ENCODE measurements around the gene SLC27A5. TPM values are rescaled to one million over a fixed set of nuclear protein-coding genes. Genes with fewer than 3 reads are reported as not detected.
A peak's percentile ranks its signal among the peaks of the same experiment; 100 is the strongest.

The SLC27A5 gene
- total and polyA plus RNA-seq, 9 of the 15 experiments (the other 6 are each of a cell fraction or from before 2014, with no cell fraction given) = 42.2 to 318 (median 64.7) TPM

DNA sequence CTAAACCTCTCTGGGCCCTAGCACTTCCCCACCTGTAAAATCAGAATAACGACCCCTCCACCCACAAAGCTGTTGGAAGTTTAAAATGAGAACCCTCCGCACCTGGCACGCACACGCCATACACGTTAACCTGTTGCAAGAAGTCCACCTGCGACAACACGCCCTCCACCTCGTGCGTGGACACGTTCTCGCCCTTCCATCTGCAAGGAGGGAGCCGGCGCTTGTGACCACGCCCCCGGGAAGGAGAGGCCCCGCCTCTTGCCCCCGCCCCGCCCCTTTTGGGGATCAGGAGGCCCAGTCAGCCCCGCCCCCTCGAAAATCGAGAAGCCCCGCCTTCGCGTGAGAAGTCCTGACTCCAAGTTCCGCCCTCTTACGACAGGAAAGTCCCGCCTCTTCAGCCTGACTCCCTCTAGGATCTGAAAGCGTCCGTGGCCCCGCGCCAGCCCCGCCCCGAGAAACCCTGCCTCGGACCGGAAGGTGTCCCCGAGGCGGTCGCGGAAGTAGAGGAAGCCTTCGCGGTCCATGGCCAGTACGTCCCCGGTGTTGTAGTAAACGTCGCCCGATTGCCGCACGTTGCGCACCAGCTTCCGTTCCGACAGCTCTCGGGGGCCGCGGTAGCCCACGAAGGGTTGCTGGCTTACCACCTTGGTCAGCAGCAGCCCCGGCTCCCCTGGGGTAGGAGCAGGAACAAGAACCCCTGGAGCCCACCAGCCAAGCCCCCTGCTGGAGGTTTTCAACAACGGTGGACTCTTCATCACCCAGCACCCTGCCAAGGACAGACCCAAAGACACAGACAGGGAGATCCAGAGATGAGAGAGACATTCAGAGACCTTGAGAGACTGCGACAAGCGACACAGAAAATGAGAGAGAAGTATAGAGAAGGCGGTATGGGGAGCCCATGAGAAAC lies 12.5 kb downstream of the SLC27A5 start (continued):
- no peak for TF ChIP-seq ZNF133 (CRISPR knock-in tag; IDR thresholded peaks at IDR 0.05)
- peak; percentile 67 for TF ChIP-seq NCOA4 (IDR thresholded peaks at IDR 0.05; ENCODE audit: partially characterized antibody)
- TF ChIP-seq, protein P1, sequence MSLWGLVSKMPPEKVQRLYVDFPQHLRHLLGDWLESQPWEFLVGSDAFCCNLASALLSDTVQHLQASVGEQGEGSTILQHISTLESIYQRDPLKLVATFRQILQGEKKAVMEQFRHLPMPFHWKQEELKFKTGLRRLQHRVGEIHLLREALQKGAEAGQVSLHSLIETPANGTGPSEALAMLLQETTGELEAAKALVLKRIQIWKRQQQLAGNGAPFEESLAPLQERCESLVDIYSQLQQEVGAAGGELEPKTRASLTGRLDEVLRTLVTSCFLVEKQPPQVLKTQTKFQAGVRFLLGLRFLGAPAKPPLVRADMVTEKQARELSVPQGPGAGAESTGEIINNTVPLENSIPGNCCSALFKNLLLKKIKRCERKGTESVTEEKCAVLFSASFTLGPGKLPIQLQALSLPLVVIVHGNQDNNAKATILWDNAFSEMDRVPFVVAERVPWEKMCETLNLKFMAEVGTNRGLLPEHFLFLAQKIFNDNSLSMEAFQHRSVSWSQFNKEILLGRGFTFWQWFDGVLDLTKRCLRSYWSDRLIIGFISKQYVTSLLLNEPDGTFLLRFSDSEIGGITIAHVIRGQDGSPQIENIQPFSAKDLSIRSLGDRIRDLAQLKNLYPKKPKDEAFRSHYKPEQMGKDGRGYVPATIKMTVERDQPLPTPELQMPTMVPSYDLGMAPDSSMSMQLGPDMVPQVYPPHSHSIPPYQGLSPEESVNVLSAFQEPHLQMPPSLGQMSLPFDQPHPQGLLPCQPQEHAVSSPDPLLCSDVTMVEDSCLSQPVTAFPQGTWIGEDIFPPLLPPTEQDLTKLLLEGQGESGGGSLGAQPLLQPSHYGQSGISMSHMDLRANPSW (CRISPR knock-in tag; IDR thresholded peaks at IDR 0.05) = no peak
- TF ChIP-seq MEF2A (IDR thresholded peaks at IDR 0.05; ENCODE audit: control insufficient read depth, low read depth, low read length) = no peak
- peak; percentile 77 for TF ChIP-seq HMGN3 (IDR thresholded peaks at IDR 0.05; ENCODE audit: borderline replicate concordance, extremely low read depth, insufficient read length, low read depth, low read length)
- TF ChIP-seq CBX1 (IDR thresholded peaks at IDR 0.05; ENCODE audit: low read depth) = peak; percentile 91
- peak; percentile 100 for TF ChIP-seq GABPA (tag; conservative IDR thresholded peaks at IDR 0.05; ENCODE audit: low read depth)
- TF ChIP-seq MCM7 (IDR thresholded peaks at IDR 0.05) = no peak
- TF ChIP-seq, protein P2, sequence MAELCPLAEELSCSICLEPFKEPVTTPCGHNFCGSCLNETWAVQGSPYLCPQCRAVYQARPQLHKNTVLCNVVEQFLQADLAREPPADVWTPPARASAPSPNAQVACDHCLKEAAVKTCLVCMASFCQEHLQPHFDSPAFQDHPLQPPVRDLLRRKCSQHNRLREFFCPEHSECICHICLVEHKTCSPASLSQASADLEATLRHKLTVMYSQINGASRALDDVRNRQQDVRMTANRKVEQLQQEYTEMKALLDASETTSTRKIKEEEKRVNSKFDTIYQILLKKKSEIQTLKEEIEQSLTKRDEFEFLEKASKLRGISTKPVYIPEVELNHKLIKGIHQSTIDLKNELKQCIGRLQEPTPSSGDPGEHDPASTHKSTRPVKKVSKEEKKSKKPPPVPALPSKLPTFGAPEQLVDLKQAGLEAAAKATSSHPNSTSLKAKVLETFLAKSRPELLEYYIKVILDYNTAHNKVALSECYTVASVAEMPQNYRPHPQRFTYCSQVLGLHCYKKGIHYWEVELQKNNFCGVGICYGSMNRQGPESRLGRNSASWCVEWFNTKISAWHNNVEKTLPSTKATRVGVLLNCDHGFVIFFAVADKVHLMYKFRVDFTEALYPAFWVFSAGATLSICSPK (IDR thresholded peaks at IDR 0.05; ENCODE audit: borderline replicate concordance) = peak; percentile 44; the same call in 1 of the 2 replicates
- TF ChIP-seq NCOA6 (IDR thresholded peaks at IDR 0.05) = no peak
- peak in 1 of 2 experiments; percentile 28; a peak in 1 of 4 replicates for TF ChIP-seq RAD21 (CRISPR knock-in tag; conservative IDR thresholded peaks at IDR 0.05 in 1 of 2, IDR thresholded peaks at IDR 0.05 in 1 of 2)
- TF ChIP-seq, protein P3, sequence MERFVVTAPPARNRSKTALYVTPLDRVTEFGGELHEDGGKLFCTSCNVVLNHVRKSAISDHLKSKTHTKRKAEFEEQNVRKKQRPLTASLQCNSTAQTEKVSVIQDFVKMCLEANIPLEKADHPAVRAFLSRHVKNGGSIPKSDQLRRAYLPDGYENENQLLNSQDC (CRISPR knock-in tag; IDR thresholded peaks at IDR 0.05) = no peak

Measured in K562 (cell line).